SK-N-SH treated with all-trans-retinoic acid at 6 μM for 48 hours (cell line): ENCODE results near the gene MICALL2.

Experiments
- ZFP3 ChIP-seq: fragments of 250-450 bp; sonication (Bioruptor Pico); IDR thresholded peaks from 2 replicates; pipeline ENCODE4 v1.5.0; 2020; ENCODE audit warnings: mild to moderate bottlenecking, moderate library complexity
- ZFP30 ChIP-seq: fragments of 450-650 bp; formaldehyde crosslinking; IDR thresholded peaks from 2 replicates; pipeline ENCODE4 v1.5.0; 2022; ENCODE audit warnings: mild to moderate bottlenecking, moderate library complexity
- TF ChIP-seq, protein P1 (sequence below): fragments of 250-450 bp; sonication (Bioruptor Pico); IDR thresholded peaks from 2 replicates; pipeline ENCODE4 v1.5.0; 2020; ENCODE audit warnings: mild to moderate bottlenecking, moderate library complexity
- TF ChIP-seq, protein P2 (sequence below): fragments of 250-450 bp; sonication (Bioruptor Pico); IDR thresholded peaks from 2 replicates; pipeline ENCODE4 v1.8.0; 2021; ENCODE audit warnings: low read depth, mild to moderate bottlenecking, moderate library complexity, borderline replicate concordance

DNA sequence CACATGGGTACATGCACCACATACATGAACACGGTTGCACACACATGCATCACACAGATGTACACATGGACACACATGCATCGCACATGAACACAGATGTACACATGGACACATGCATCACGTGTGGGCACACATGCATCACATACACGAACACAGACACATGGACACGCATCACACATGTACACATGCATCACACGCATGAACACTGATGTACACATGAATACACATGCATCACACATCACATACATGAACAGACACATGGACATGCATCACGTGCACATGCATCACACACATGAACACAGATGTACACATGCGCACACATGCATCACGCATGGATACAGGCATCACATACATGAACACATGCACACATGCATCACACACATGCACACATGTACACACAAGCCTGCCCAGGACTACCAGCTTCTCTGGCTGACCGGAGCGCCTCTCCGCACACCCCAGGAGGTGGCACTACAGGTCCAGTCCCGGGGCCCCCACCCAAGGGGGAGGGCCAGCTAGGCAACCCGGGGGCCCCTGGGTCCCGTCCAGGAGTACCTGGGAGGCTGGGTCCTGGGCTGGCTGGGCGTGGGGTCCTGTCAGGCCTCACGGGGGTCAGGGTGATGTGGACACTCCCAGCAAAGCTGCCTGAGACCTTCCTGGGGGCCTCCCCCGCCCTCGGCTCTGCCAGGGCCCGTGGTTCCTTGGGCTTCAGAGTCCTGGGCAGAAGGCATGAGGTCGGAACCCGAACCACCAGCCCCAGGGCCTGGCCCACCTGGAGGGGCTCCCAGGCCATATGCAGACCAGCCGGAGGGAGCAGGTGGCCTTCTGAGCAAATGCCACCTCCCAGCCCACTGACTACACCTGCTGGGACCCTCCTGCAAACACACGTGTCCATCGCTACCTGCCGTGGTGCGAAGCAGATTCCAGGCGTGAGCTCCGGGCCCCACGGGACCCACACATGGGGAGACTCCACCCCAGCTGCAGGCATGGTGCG is 19.6 kb downstream of the MICALL2 start:
- TF ChIP-seq, protein P1, sequence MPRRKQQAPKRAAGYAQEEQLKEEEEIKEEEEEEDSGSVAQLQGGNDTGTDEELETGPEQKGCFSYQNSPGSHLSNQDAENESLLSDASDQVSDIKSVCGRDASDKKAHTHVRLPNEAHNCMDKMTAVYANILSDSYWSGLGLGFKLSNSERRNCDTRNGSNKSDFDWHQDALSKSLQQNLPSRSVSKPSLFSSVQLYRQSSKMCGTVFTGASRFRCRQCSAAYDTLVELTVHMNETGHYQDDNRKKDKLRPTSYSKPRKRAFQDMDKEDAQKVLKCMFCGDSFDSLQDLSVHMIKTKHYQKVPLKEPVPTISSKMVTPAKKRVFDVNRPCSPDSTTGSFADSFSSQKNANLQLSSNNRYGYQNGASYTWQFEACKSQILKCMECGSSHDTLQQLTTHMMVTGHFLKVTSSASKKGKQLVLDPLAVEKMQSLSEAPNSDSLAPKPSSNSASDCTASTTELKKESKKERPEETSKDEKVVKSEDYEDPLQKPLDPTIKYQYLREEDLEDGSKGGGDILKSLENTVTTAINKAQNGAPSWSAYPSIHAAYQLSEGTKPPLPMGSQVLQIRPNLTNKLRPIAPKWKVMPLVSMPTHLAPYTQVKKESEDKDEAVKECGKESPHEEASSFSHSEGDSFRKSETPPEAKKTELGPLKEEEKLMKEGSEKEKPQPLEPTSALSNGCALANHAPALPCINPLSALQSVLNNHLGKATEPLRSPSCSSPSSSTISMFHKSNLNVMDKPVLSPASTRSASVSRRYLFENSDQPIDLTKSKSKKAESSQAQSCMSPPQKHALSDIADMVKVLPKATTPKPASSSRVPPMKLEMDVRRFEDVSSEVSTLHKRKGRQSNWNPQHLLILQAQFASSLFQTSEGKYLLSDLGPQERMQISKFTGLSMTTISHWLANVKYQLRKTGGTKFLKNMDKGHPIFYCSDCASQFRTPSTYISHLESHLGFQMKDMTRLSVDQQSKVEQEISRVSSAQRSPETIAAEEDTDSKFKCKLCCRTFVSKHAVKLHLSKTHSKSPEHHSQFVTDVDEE (CRISPR knock-in tag): no peak
- no peak for TF ChIP-seq ZFP30
- TF ChIP-seq ZFP3 (CRISPR knock-in tag): no peak
- TF ChIP-seq, protein P2, sequence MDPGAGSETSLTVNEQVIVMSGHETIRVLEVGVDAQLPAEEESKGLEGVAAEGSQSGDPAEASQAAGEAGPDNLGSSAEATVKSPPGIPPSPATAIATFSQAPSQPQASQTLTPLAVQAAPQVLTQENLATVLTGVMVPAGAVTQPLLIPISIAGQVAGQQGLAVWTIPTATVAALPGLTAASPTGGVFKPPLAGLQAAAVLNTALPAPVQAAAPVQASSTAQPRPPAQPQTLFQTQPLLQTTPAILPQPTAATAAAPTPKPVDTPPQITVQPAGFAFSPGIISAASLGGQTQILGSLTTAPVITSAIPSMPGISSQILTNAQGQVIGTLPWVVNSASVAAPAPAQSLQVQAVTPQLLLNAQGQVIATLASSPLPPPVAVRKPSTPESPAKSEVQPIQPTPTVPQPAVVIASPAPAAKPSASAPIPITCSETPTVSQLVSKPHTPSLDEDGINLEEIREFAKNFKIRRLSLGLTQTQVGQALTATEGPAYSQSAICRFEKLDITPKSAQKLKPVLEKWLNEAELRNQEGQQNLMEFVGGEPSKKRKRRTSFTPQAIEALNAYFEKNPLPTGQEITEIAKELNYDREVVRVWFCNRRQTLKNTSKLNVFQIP: no peak
